ENCODE measurements around the gene SMAGP.
"Not testable (repeated sequence)": the region's sequence is repeated elsewhere in the genome, so short reads cannot be mapped to it uniquely, and the experiment has no call there.

Gene SMAGP, protein sequence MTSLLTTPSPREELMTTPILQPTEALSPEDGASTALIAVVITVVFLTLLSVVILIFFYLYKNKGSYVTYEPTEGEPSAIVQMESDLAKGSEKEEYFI

DNA sequence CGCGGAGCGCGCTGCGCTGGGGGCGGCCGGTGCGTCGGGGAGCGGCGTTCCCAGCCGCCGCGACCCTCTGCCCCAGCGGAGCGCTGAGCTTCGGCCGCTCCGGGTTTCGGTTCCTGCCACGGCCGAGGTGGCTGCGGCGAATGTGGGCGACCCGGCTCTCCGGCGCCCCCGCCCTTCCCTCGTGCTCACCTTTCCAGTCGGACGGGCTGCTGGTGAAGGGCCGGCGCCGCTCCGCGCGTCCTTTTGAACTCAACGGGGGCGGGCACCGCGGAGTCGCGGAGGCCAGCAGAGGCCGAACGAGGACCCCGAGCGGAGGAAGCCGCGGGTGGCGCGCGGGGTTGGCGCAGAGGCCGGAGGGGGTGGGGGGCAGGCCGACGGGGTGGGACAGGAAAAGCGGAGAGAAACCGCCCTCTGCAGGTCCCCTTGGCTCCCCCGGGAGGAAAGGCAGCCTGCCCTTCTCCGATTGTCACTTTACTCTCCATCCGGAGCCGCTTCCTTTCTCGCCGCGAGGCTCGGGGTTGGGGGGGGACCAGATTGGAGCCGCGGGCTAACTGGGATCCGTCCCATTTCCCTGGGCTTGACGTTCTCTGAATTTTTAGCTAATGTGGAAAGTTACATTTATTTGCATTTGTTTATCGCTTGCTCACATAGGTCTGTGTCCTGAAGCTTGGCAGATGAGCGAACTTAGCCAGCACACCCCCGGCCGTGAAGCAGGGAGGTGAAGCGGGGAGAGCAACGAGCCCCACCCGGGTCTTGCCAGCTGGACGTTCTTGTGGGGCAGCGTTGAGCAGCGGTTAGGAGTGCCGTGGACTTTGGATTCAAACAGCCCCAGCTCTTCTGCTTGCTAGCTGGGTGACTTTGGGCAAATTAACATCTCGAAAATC, at the start of gene SMAGP:
Gene SMAGP (minus strand): TSS at position 349 of the 884 bp plus-strand sequence. CDS start 1,137 bp downstream, outside the sequence.
- peak; percentile 20 for DNase-seq

DNA sequence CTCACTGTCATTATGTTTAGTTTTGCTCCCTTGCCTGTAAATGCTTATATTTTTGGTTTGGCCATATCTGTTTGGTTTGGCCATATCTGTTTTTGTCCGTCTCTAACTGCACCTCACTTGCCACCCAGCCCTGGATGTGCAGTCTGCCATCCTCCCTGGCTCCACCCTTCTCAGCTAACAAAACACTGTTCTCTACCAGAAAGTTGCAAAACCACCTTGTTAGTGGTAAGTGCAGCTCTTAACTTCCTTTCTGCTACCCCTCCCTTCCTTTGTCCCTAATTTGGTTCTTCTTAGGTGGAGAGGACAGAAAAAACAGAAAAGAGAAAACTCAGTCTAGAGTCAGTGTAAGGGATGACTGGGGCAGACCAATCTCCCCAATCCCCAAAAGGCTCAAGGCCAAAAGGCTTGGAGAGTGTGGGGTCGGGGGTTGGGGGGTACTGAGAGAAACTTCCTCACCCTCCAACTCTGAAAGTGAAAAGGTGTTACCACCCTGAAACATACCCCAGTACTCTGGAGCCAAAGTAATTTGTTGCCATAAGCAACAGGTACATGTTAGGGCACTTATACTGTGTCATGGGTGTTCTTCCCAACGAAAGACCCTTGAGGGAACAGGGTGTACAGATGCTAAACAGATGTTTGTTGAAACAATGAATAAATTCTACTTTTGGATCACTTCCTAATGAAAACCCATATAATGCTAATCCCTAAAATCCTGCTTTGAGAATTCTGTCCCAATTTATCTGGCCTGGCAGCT, 48.8 kb upstream of the SMAGP start:
- DNase-seq, result no peak

GRCh38 chr12:51318057-51318806, 48.0 kb upstream of the SMAGP start:
- DNase-seq, result not testable (repeated sequence)

GRCh38 chr12:51311389-51311788, 41.2 kb upstream of the SMAGP start:
- no peak for DNase-seq

DNA sequence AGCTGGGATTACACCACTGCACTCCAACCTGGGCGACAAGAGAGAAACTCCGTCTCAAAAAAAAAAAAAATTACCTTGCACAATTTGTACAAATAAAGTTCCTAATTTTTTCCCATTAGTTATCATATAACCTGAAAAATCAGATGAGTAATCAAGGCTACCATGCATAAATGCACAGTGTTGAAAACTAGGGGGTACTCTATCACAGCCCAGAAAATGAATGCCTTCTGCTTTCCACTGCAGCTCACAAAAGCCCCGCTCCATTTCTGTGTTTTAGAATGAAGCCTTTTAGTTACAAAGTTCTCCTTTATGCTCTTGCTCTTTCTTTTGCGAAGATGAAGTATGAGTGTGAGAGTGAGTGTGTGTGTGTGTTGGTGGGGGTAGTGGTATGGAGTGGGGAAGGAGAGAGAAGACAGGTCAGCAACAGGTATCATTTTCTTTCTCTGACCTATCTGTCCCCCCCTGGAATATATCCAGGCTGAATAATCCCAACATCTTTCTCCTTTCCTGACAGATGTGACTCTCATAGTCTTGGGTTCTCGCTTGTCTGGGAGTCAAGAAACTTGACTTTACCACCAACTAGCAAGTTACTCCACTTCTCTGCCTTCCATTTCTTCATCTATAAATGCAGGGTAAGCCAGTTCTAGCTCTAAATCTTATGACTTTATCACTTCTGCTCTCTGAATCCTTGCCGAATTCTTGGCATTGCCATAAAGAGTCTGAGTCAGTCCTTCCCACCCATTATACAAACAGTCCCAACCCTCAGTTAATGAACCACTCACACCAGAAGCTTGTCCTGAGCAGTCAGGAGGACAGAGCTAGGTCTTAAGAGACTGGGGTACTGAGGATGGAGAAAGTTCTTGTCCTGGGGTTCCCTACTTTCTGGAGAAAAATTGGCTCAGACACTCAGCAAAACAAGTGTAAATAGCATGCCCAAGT, 37.7 kb upstream of the SMAGP start:
- no peak for DNase-seq

- DNase-seq, result no peak
Observed at GRCh38 chr12:51306507-51306906, 36.3 kb upstream of the SMAGP start.

DNA sequence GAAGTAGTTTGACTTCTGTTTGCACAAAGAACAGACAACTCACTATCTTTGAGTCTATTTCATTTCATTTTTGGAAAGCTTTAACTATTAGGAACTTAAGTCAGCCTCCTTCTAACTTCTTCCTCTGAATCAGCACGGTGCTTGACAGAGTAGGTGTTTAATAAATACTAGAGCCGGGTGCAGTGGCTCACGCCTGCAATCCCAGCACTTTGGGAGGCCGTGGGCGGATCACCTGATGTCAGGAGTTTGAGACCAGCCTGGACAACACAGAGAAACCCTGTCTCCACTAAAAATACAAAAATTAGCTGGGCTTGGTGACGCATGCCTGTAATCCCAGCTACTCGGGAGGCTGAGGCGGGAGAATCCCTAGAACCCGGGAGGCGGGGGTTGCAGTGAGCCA, 30.6 kb upstream of the SMAGP start:
- DNase-seq, result not testable (repeated sequence)

GRCh38 chr12:51295651-51296050, 25.4 kb upstream of the SMAGP start:
- DNase-seq, result no peak

- DNase-seq, result not testable (repeated sequence)
Observed at GRCh38 chr12:51294097-51294496, 23.9 kb upstream of the SMAGP start.

DNA sequence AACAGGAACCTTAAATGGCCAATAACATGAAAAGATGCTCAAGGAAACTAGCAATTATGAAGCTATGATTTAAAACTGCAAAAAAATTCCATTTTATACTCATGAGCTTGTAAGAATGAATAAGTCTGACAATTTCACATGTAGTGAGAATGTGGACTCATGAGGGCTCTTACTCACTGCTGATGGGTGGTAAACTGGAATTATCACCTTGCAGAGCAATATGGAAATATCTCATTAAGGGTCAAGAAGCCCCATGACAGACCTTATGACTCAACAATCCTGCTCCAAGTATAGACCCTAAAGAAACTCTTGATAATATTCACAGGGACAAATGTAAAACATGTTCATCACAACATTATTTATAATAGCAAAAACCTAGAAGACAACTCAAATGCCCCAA, 23.5 kb upstream of the SMAGP start:
- DNase-seq, result no peak

DNA sequence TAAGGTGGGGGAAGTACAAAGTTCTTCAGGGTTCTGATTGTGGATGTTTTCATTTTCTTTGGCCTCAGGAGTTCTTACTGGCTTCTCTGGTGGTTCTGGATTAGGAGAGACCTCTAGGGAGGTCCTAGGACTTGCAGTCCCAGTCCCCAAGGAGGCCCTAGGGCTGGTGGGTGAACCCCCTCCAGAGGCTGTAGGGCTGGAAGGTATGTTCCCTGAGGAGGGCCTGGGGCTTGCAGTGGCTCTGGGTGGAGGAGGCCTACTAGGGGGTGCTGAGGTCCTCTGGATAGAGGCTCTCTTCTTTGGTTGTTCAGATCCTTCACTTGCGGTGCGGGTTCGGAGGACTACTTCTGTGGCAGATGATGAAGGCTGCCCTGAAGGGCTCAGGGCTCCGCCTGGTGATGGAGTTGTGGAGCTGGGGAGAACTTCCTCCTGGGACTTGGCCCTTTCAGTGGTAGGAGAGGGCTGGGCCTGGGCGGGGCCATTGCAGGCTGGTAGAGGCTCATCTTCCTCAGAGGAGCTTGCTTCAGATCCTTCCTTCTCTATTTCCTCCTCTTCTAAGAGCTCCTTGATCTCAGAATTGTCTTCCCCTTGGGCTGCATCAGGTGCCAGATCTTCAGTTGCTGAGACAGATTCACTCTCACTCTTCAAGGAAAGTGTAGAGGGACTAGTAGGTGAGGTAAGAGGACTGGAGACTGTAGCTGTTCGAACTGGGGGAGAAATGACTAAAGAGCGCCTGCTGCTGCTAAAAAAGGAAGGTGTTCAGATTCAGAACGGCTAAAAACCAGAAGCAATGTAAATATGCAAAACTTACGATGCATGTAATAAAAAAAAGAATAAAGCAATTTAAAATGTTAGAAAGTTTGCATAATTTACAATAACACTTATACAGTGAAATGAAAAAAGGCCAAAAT, 21.6 kb upstream of the SMAGP start:
- not testable (repeated sequence) for DNase-seq

- DNase-seq, result no peak
Observed at GRCh38 chr12:51285843-51286242, 15.6 kb upstream of the SMAGP start.

GRCh38 chr12:51281202-51281924, 11.1 kb upstream of the SMAGP start:
- no peak for DNase-seq

- DNase-seq, result no peak
Observed at GRCh38 chr12:51275088-51275487, 4.9 kb upstream of the SMAGP start.

DNA sequence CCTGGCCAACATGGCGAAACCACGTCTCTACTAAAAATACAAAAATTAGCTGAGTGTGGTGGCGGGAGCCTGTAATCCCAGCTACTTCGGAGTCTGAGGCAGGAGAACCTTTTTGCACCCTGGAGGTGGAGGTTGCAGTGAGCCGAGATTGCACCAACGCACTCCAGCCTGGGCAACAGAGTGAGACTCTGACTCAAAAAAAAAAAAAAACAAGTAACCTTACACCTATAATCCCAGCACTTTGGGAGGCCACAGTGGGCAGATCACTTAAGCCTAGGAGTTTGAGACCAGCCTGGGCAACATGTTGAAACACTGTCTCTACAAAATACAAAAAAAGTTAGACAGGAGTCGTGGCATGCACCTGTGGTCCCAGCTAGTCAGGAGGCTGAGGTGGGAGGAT, 2.6 kb upstream of the SMAGP start:
- DNase-seq, result not testable (repeated sequence)

DNA sequence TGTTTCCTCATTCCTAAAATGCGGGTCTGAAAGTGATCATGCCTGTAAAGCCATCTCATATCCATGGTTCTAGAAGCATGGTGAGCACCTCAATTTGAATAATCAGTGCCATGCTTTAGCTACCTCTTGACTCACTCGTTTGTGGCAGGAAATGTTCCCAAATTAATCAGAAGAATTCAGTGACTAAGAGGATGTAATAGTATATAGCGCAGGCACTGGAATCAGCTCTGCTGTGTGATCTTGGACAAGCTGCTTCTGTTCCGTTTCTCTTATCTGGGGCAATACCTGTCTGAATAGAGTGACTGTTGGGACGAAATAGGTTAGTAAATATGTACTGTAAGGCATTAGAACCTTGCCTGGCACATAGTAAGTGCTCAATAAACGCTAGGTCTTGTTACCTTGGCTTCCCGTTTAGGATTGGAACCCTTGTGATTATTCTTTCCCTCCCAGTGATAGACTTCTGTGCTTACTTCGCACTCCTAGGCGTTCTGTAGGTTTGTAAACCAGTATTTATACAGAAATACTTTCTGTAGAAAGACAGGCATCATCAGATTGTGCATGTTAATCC, 820 bp upstream of the SMAGP start:
- no peak for DNase-seq

DNA sequence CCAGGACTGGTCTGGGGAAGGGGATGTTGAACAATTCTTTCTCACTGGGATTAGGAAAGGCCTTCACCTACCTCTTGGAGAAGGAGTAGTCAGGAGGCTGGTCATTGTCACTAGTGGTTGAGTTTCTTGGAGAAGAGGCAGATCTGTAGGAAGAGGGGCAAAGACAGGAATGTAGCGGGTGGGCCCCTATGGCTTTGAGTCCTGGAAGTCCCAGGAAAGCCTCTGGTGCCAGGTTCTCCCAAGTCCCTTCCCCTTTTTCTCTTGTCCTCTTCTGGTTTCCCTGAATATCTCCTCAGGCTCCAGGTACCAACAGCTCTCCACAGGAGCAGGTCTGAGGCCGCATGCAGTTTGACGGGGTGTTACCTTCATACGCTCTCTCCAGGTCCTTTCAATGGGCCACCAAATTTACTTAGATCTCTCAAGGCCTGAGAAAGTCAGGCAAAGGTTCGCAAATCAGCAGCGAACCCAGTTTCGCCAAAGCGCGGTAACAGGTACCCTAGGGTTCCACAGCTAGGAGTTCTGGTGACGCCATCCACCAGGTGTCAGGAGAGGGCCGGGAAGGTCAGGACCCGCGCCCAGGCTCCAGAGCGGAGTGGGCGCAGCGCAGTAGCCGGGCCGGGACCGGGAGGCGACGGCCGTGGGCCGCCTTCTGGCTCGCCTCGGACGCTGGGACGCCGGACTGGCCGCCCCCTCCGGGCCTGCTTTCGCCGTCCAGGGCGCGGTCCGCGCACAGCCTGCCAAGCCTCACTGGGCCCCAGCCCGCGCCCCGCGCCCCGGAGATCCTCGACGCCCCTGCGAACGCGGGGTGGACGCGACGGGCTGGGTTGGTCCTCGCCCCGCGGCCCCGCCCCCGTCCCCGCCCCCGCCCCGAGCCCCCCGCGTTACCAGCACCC, 795 bp downstream of the SMAGP start:
- DNase-seq, result peak; percentile 47

- DNase-seq, result no peak
Observed at GRCh38 chr12:51265024-51265423, 5.2 kb downstream of the SMAGP start.

DNA sequence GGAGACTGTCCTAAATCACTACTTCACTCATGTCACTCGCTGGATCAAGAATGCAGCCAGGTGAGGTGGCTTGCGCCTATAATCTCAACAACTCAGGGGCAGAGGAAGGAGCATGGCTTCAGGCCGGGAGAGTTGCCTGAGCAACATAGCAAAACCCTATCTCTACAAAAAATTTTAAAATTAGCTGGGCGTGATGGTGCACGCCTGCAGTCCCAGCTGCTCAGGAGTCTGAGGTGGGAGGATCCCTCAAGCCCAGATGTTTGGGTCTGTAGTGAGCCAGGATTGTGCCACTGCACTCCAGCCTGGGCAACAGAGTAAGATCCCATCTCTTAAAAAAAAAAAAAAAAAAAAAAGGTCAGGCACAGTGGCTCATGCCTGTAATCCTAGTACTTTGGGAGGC, 5.9 kb downstream of the SMAGP start:
- DNase-seq, result no peak

Measured in activated T-cell treated with anti-CD3 and anti-CD28 coated beads for 4 hours (primary cell).